ENCODE results near the gene CPNE1.
"Not testable (repeated sequence)": the region's sequence is repeated elsewhere in the genome, so short reads cannot be mapped to it uniquely, and the experiment has no call there.

CPNE1 gene

DNA sequence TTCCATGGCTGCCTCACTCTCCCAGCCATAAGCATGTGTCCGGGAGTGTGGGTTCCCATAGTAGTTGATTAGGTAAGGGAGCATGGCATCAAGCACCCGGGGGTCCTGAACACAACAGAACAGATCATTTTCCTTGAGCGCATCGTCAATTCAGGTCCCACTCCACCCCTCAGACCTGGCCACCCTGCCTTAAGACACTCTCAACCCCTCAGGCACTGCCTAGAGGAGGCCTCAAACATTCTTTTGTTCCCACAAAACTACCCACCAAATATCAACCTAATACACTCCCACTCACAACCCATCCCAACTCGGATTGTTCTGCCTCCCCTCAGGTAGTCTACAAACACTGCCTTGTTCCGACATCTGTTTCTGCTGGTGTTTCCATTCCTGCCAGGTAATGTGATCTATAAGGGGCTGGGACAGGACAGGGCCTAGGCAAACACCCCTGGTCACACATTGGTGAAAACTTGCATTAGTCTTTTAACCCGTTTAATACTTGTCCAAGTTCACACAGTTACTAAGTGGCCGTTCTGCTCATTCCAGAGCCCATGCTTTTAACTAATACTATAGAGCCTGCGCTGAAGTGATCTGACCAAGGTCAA, 33.1 kb upstream of the CPNE1 start:
- no peak for DNase-seq

DNA sequence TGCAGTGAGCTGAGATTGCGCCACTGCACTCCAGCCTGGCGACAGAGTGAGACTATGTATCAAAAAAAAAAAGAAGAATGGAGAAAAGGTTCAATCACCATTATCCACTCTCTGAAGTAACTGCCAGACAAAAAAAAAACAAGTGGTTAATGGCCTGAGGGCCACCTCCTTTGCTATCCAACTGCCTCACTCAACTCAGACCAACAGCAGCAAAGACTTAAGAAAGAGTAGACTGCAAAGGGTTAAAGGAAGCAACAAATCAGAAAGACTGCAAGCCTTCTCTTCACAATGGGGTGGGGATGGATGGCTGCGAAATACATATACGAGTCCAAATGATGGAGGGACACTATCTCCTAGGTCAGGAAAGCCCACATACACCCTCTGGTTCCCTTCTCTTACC, 31.3 kb upstream of the CPNE1 start:
- no peak for DNase-seq

DNA sequence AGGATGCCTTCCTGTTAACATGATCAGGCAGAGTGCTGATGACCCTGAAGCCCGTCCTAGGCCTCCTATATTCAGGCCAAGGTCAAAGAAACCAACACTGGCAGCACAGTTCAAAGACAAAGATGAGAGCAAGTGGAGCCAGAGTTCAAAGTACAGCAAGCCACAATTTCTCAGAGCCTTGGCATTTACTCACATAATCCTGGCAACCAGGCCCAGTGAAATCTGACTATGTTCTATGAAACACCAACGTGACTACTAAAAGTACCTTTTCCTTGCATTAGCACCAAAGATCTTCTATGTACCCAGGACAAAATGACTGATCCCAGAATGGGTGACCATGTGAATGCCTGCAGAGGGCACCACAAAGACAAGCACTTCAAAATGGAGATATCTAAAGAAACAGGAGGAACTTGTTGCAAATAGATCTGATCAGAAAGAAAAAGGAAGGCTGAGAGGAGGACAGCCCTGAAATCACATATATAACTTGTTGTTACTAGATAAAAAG, 30.6 kb upstream of the CPNE1 start:
- no peak for DNase-seq

DNA sequence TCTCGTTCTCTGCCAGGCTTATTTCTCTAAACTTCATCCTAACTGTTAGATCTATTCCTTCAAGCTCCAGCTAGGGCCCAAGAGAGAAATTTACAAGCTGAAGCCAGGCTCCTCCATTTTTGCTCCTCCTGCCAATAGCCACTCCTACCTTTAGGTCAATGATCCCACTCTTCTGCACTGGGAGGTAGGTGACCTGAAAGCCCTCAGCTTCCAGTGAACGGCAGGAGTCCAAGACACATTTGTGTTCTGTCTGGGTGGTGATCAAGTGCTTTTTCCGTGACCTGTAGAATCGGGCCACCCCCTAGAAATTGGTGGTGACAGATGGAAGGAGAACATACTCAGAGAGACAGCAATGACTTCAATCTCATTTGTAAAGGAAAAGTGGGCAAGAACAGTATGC, 25.6 kb upstream of the CPNE1 start:
- no peak for DNase-seq

DNA sequence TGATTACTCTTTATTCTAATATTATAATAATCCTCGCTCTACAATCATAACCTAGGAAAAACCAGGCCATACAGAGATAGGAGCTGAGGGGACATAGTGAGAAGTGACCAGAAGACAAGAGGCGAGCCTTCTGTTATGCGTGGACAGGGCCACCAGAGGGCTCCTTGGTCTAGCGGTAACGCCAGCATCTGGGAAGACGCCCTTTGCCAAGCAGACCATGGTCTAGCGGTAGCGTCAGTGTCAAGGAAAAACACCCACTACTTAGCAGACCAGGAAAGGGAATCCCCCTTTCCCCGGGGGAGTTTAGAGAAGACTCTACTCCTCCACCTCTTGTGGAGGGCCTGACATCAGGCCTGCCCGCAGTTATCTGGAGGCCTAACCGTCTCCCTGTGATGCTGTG, 22.2 kb upstream of the CPNE1 start:
- DNase-seq, result not testable (repeated sequence)

DNA sequence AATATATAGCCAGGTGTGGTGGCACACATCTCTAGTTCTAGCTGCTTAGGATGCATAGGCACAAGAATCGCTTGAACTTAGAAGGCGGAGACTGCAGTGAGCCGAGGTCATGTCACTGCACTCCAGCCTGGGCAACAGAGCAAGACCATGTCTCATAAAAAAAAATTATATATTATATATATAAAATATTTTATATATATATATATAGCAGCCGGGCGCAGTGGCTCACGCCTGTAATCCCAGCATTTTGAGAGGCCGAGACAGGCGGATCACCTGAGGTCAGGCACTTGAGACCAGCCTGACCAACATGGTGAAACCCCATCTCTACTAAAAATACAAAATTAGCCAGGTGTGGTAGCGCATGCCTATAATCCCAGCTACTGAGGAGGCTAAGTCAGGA, 20.7 kb upstream of the CPNE1 start:
- DNase-seq, result not testable (repeated sequence)

DNA sequence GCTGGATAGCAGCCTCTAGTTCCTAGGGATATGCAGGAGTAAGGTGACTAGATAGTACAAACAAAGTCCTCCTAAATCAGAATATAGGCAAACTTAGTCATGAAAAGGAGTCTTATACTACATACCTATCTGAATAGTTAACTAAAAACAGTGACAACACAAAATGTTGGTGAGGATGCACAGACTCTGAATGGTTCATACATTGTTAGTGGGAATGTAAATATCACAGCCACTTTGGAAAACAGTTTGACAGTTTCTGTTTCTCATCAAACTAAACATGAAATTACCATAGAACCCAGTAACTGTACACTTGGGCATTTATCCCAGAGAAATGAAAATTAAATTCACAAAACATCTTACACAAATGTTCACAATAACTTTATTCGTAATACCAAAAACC, 17.3 kb upstream of the CPNE1 start:
- DNase-seq, result no peak

DNA sequence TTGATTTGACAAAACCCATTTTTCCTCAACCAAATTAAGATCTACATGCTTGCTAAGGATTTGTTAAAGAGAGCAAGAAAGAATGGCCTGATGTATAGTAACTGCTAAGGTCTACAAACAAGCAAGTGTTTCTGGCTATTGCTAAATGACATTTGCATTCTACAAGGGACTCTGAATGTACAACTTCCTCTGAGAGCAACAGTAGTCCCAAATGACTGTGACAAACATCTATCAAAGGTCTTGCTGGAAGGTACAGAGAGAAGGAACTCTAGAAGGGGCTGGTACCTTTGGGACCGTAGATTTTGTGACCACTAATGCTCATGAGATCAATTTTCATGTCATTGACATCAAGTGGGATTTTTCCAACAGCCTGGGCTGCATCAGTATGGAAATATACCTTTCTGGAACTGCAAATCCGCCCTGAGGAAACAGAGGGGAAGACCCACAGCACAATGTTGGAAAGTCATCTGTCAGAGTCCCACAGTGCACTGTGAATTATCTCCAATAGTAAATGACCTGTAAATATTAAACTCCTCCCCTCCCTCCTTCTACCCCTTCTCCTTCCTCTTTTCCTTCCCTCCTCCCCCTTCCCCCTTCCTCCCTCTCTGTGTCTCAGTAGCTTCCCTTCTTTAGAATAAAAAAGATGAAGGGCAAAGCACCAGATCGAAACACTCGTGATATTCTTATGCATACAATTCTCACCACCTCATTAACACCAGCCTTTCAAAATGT, 15.9 kb upstream of the CPNE1 start:
- DNase-seq, result no peak

DNA sequence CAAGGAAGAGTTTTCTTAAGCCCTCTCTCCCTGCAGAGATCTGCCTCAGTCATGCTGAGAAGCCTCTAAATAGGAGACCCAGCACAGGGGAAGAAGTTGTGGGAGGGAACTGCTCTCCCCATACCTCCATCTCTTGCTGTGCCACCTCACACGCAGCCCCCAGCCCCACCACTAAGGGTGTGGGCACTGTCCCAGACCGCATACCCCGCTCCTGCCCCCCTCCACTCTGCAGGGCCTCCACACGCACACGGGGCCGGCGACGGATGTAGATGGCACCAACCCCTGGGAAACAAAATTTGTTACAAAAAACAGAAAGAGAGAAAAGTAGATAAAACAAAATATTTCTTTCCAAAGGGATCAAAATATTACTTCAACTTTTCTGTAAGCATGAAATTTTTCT, 10.2 kb upstream of the CPNE1 start:
- DNase-seq, result no peak

DNA sequence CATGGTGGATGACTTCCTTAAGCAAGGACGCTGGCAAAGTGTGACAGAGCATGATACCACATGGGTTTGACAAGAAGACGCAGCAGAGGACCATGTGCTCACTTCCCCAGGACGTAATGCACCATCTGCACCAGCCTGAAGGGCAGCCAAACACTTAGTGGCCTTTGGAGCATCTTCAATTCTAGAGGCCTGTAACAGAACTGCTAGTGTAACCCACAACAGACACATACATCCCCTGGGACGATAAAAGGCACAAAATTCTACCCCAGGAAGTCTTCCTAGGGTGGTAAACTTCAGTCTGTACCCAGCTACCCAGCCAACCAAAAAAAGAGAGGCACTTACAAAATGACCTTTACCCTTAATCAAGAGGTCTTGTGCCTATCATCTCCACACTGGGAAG, 9.2 kb upstream of the CPNE1 start:
- DNase-seq, result no peak

DNA sequence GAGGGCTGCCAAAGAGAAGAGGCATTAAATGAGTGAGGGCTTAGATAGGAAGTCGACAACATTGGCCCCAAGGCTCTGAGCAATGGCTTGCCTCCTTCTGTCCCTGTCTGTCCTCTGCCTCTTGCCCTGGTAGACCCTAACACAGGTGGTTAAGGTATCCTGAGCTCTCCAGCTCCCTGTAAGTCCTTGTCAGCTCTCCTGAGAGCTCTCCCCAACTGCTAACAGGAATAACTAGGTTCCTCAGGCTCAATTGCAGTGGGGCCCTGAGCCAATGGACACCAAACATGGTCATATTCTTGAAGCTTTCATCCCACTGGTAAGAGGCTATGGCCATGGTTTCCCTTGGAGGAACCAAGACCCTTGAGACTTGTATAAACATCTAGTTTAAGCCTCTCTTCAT, 5.0 kb upstream of the CPNE1 start:
- no peak for DNase-seq

DNA sequence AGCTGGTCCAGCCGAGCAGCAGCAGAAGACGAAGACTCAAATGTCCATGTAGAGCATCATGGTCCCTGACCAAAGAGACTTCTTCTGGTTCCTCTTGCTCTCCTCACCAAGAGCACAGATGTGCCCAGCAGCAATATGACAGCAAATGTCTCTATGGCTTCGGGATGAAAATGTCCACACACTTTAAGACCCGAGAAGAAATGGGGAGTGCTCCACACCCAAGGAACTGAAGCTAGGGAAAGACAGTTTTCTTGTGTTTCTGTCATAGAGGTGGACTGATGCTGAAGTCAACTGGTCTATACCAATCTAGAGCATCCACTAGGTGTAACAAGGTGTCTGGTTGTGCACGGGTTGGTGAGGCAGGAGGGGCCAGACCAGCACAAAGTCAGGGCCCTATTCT, 4.5 kb upstream of the CPNE1 start:
- DNase-seq, result no peak

DNA sequence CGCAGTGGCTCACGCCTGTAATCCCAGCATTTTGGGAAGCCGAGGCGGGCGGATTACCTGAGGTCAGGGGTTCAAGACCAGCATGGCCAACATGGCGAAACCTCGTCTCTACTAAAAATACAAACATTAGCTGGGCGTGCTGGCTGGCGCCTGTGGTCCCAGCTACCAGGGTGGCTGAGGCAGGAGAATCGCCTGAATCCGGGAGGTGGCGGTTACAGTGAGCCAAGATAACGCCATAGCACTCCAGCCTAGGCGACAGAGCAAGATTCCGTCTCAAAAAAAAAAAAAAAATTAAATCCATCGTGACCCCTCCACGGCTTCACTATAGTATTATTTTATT, 1.2 kb upstream of the CPNE1 start:
- DNase-seq, result no peak

DNA sequence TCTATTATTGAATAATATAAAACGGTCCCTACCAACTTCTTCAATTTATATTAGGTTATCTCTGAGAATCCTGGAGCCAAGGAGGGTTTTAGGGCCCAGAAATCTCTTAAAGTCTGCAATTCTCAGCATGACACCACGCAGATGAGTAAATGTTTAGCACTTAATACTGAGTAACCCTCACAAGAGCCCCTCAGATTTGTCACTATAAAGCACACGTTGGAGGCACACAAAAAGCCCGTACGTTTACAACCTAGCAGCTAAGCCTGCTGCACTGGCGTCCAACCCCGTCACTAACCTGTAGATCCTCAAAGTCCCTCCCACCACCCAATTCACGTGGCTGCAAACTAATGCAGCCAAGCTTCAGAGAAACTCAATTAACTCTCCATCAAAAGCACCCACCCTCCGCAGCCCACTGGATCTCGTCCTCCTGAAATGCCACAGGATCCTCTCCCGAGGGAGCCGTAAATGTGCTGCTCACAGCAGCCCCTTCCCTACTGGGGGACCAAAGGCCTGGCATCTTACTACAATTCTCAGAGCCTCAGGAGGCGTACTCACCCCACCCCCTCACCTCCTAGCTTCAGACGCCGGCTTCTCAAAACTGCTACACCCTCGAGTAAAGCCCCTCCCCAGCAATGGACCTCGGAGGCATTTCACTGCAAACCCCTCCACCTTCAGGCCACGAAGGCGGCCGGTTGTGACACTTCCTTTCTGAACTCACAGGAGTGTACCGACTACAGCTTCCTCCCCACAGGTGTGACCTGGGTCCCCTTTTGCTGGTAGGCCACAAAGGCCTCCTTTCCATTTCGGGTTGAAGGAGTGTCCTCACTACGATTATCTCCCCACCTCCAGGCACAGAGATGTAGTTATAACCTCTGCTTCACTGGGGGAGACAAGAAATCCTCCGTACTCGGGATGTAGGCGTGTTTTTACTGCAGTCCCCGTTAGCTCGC, 909 bp downstream of the CPNE1 start:
- peak; percentile 81 for DNase-seq

DNA sequence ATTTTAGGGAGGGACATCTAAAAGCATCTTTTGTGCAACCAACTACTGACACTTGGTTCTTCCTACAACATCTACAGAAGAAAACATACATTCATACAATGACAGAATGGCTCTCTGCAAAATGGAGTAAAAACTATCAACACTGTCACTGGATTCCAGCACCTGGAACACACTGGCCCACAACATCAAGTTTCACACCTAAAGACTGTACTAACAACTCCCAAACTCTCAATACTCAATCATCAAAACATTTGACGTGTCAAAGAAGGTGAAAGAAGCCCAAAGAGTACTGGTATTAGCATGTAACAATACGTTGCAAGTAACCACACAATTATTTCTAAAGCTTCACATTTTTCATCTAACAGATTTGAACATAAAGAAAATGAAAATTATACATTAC, 2.1 kb downstream of the CPNE1 start:
- no peak for DNase-seq

DNA sequence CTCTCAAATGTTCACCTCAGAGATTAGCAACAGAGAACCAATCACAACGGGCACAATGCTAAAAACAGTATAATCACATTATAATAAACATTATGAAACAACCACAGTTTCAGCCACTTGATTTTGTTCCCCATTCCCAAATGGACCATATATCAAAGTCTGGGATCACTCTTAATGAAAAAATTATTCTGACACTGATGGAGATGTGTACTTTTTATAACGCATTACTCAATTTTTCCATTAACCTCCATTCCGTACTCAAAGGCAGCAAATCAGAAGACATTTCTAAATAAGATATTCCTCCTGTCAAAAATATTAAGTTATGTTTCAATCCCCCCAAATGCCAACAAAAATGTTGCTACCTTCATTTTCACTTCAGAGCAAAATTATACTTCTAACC, 2.8 kb downstream of the CPNE1 start:
- DNase-seq, result no peak

DNA sequence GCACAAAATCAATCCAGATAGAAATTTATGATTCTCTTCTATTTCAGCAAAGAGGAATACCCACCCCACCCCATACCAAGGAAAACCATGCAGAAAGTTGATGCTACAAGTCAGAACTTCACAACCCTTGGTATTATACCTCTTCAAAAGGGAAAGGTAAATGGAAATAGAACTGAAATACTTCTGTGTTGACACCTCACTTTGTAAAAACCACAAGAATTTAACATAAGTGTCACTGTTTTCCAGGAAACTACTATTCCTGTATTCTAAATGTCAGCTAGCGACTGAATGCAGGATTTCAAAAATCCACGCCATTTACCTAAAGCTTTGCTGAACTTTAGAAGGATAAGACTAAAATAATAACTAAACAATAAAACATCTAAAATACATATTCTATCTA, 3.6 kb downstream of the CPNE1 start:
- no peak for DNase-seq

DNA sequence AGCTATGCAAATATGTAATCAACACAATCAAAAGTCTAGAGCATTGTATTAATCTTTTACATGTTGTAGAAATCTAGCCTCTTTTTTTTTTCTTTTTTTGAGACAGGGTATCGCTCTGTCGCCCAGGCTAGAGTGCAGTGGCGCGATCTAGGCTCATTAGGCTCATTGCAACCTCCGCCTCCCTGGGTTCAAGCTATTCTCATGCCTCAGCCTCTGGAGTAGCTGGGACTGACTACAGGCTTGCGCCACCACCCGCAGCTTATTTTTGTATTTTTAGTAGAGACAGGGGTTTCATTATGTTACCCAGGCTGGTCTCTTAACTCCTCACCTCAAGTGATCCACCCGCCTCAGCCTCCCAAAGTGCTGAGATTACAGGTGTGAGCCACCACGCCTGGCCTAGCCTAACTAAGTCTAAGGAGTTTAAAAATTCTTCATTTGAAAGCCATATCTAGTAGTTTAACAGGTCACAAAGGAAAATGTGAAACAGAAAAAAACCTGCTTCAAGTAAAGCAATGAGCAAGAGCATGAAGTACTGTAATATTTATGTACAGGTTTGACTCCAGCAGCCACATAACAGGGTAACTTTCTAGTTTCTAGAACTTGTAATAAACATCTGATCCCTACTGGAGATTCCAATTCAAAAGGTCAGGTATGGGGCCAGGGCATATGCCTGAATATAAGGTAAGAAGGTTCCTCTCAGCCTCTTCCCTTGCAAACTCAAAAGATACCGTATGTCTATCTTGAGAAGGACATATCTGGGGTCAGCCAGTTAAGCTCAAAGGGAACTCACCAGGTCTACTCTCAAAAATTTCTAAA, 4.4 kb downstream of the CPNE1 start:
- no peak for DNase-seq

DNA sequence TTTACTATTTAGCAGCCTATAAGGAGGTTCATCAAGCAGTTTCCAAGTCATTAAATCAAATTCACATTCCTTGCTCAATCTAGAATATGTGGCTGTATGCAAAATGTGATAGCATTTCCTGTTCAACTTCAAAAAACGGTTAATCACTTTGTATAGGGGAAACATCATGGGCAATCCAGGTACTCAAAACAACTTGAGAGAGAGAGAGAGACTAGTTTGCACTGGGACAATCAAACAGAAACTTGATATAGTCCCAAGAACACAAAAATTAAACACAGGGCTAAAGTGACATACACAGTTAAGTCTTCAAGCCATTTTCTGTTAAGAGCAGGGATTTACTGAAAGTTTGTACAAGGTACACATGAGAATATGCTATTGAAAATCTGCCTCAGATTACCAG, 7.4 kb downstream of the CPNE1 start:
- no peak for DNase-seq

DNA sequence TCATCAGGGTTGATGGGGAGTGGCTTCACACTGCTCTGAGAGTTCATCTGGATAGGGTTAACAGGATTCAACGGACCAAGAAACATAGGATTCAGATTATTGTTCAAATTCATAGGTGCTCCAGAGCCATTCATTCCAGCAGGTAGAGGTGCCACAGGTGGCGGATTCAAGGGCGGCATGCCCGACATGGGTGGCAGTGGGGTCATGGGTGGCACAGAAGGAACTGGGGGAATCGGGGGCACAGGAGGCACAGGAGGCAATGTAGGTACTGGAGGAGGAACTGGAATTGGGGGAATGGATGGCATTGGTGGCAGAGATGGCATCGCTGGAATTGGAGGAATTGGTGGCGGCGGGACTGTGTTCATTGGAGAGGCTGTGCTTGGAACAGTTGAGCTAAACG, 10.3 kb downstream of the CPNE1 start:
- DNase-seq, result no peak

DNA sequence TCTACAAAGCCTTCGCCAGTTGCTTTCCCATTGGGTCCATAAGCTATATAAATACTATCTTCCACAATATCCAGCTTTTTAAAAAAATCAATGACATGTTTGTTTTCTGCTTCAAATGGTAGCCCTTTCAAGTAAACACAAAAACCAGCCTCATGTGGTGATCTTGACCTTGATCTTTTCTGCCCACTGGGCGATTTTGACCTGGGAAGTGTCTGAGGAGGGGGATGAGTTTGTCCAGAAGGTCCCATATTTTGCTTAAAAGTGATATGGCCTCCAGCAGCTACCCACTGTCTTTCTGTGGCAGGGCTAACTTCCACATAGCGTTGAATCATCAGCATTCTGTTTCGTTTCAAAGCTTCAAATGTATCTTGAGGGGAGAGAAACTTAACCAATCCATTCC, 10.8 kb downstream of the CPNE1 start:
- no peak for DNase-seq

DNA sequence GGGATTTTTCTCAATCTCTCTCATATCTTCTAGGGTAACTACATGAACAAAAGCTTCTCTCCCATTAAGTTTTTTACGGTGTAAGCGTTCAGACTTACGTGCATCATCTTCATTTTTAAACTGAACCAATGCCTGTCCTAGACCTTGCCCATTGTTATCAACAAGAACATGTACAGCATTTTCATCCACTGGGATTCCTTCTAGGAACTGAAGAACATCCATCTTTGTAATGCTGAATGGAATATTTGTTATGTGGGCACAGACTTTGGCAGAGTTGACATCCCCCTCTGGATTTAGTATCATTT, 11.3 kb downstream of the CPNE1 start:
- no peak for DNase-seq

Data from CD4-positive, alpha-beta T cell treated with Interleukin-17A for 1 hour (primary cell).